HAP-1 (cell line): ENCODE data around the gene MB21D2.
A peak's percentile ranks its signal among the peaks of the same experiment; 100 is the strongest.

Source experiments
- DNase-seq, 2 experiments: peaks; one replicate each; pipeline ENCODE4 v3.0.0-alpha.2; 2016 to 2020; ENCODE audit warnings: low spot score in 2 of 2
- H3K27me3 ChIP-seq: fragments of 250-450 bp; sonication (Bioruptor Pico); 2 replicates; pipeline ENCODE4 v1.5.1; 2020; ENCODE audit warnings: low read depth, mild to moderate bottlenecking, moderate library complexity
- H3K36me3 ChIP-seq: fragments of 250-450 bp; sonication (Bioruptor Pico); replicated peaks from 2 replicates; pipeline ENCODE4 v1.5.1; 2020; ENCODE audit warnings: mild to moderate bottlenecking
- H3K4me1 ChIP-seq: fragments of 250-450 bp; sonication (Bioruptor Pico); 2 replicates; pipeline ENCODE4 v1.5.1; 2020; ENCODE audit warnings: mild to moderate bottlenecking
- H3K4me3 ChIP-seq: fragments of 250-450 bp; sonication (Bioruptor Pico); 2 replicates; pipeline ENCODE4 v1.5.1; 2020; ENCODE audit warnings: mild to moderate bottlenecking, moderate library complexity
- H3K9me3 ChIP-seq: fragments of 250-450 bp; sonication (Bioruptor Pico); 2 replicates; pipeline ENCODE4 v1.5.1; 2020; ENCODE audit warnings: mild to moderate bottlenecking, moderate library complexity
- in situ Hi-C: fragments of 300-500 bp; cut with MboI; formaldehyde crosslinking; loops from 3 replicates; pipeline ENCODE4 v1.14.3; 2020; ENCODE audit warnings: low sequenced_read_pairs, inconsistent platforms, mixed read lengths

MB21D2 gene

GRCh38 chr3:192825657-192826200 is 91.9 kb downstream of the MB21D2 start:
- H3K9me3 ChIP-seq: no peaks in the 10 kb centered on the region
- no peaks in the 10 kb centered on the region; the same call in 1 of the 2 replicates for H3K36me3 ChIP-seq
- no peak for DNase-seq
- H3K4me1 ChIP-seq: peaks cover 5% of the 10 kb centered on the region; the same call in 1 of the 2 replicates
- H3K27me3 ChIP-seq: no peaks in the 10 kb centered on the region
- in situ Hi-C loops: no loop called here
- no peak overlapping the region for H3K4me3 ChIP-seq

- H3K4me1 ChIP-seq: peaks cover 9% of the 10 kb centered on the region
- H3K4me3 ChIP-seq: no peak overlapping the region
- in situ Hi-C loops: no loop called here
- H3K36me3 ChIP-seq: no peaks in the 10 kb centered on the region; the same call in 1 of the 2 replicates
- no peaks in the 10 kb centered on the region for H3K9me3 ChIP-seq
- H3K27me3 ChIP-seq: no peaks in the 10 kb centered on the region
- no peak for DNase-seq
Measured at GRCh38 chr3:192825216-192825615, 92.4 kb downstream of the MB21D2 start.

GRCh38 chr3:192824313-192824712 is 93.3 kb downstream of the MB21D2 start:
- in situ Hi-C loops: no loop called here
- H3K27me3 ChIP-seq: no peaks in the 10 kb centered on the region
- H3K9me3 ChIP-seq: no peaks in the 10 kb centered on the region
- peaks cover 18% of the 10 kb centered on the region for H3K4me1 ChIP-seq
- DNase-seq: no peak
- no peaks in the 10 kb centered on the region; the same call in 1 of the 2 replicates for H3K36me3 ChIP-seq
- H3K4me3 ChIP-seq: no peak overlapping the region

- in situ Hi-C loops: no loop called here
Measured at GRCh38 chr3:192821161-192821560, 96.5 kb downstream of the MB21D2 start.

GRCh38 chr3:192820161-192820560 is 97.5 kb downstream of the MB21D2 start:
- DNase-seq: no peak
- Histone ChIP-seq H3K4me3 (no peak overlapping the region), H3K36me3 (no peaks in the 10 kb centered on the region; the same call in 1 of the 2 replicates), H3K9me3 (no peaks in the 10 kb centered on the region), H3K4me1 (peaks cover 41% of the 10 kb centered on the region), H3K27me3 (no peaks in the 10 kb centered on the region)
- in situ Hi-C loops: no loop called here

More at GRCh38 chr3:192821161-192821560, 96.5 kb downstream of the MB21D2 start:
- H3K9me3 ChIP-seq: no peaks in the 10 kb centered on the region
- no peak for DNase-seq
- H3K36me3 ChIP-seq: no peaks in the 10 kb centered on the region; the same call in 1 of the 2 replicates
- no peaks in the 10 kb centered on the region for H3K27me3 ChIP-seq
- H3K4me1 ChIP-seq: peaks cover 44% of the 10 kb centered on the region
- no peak overlapping the region for H3K4me3 ChIP-seq

GRCh38 chr3:192819001-192819569 is 98.6 kb downstream of the MB21D2 start:
- in situ Hi-C loops: loop anchor here (10.0 kb wide), 3 partner anchors 226 to 646 kb away; no protein-coding TSS in a partner anchor
- H3K4me1 ChIP-seq: peaks cover 41% of the 10 kb centered on the region
- H3K4me3 ChIP-seq: no peak overlapping the region
- peak; percentile 76 to 90 for DNase-seq
- H3K9me3 ChIP-seq: no peaks in the 10 kb centered on the region
- no peaks in the 10 kb centered on the region for H3K36me3 ChIP-seq
- no peaks in the 10 kb centered on the region for H3K27me3 ChIP-seq

- peaks cover 42% of the 10 kb centered on the region for H3K4me1 ChIP-seq
- in situ Hi-C loops: loop anchor here (10.0 kb wide), 3 partner anchors 227 to 647 kb away; no protein-coding TSS in a partner anchor
- no peaks in the 10 kb centered on the region for H3K27me3 ChIP-seq
- no peak overlapping the region for H3K4me3 ChIP-seq
- DNase-seq: no peak
- H3K36me3 ChIP-seq: no peaks in the 10 kb centered on the region
- H3K9me3 ChIP-seq: no peaks in the 10 kb centered on the region
Measured at GRCh38 chr3:192818126-192818525, 99.5 kb downstream of the MB21D2 start.

GRCh38 chr3:192817506-192817905 is 100.2 kb downstream of the MB21D2 start:
- H3K36me3 ChIP-seq: no peaks in the 10 kb centered on the region
- no peak overlapping the region for H3K4me3 ChIP-seq
- in situ Hi-C loops: loop anchor here (10.0 kb wide), 3 partner anchors 227 to 647 kb away; no protein-coding TSS in a partner anchor
- H3K9me3 ChIP-seq: no peaks in the 10 kb centered on the region
- no peak for DNase-seq
- H3K27me3 ChIP-seq: no peaks in the 10 kb centered on the region
- peaks cover 48% of the 10 kb centered on the region for H3K4me1 ChIP-seq

GRCh38 chr3:192817053-192817452 is 100.6 kb downstream of the MB21D2 start:
- no peak overlapping the region for H3K4me3 ChIP-seq
- no peaks in the 10 kb centered on the region for H3K9me3 ChIP-seq
- no peaks in the 10 kb centered on the region for H3K36me3 ChIP-seq
- peak in 1 of 2 experiments; percentile 40 for DNase-seq
- peaks cover 52% of the 10 kb centered on the region for H3K4me1 ChIP-seq
- H3K27me3 ChIP-seq: no peaks in the 10 kb centered on the region
- in situ Hi-C loops: loop anchor here (10.0 kb wide), 3 partner anchors 228 to 648 kb away; no protein-coding TSS in a partner anchor

GRCh38 chr3:192816351-192816750 is 101.3 kb downstream of the MB21D2 start:
- H3K4me1 ChIP-seq: peaks cover 58% of the 10 kb centered on the region
- in situ Hi-C loops: loop anchor here (10.0 kb wide), 3 partner anchors 228 to 648 kb away; no protein-coding TSS in a partner anchor
- DNase-seq: peak; percentile 20 to 71

GRCh38 chr3:192812743-192813383 is 104.8 kb downstream of the MB21D2 start:
- peak; percentile 63 to 67 for DNase-seq
- no peaks in the 10 kb centered on the region for H3K9me3 ChIP-seq
- in situ Hi-C loops: loop anchor here (5.0 to 10.0 kb wide), 4 partner anchors 232 to 759 kb away; no protein-coding TSS in a partner anchor
- H3K27me3 ChIP-seq: no peaks in the 10 kb centered on the region
- peaks cover 34% of the 10 kb centered on the region for H3K4me1 ChIP-seq
- no peaks in the 10 kb centered on the region for H3K36me3 ChIP-seq
- no peak overlapping the region for H3K4me3 ChIP-seq

More at GRCh38 chr3:192816351-192816750, 101.3 kb downstream of the MB21D2 start:
- no peak overlapping the region for H3K4me3 ChIP-seq
- H3K9me3 ChIP-seq: no peaks in the 10 kb centered on the region
- H3K36me3 ChIP-seq: no peaks in the 10 kb centered on the region
- no peaks in the 10 kb centered on the region for H3K27me3 ChIP-seq

GRCh38 chr3:192805711-192806110 is 111.9 kb downstream of the MB21D2 start:
- H3K9me3 ChIP-seq: no peaks in the 10 kb centered on the region
- no peak overlapping the region for H3K4me3 ChIP-seq
- no peaks in the 10 kb centered on the region for H3K27me3 ChIP-seq
- H3K4me1 ChIP-seq: peaks cover 4% of the 10 kb centered on the region
- DNase-seq: no peak
- in situ Hi-C loops: loop anchor here (10.0 kb wide), 1 partner anchor 241 kb away; no protein-coding TSS in a partner anchor
- H3K36me3 ChIP-seq: no peaks in the 10 kb centered on the region

- Histone ChIP-seq H3K27me3 (no peaks in the 10 kb centered on the region), H3K9me3 (no peaks in the 10 kb centered on the region), H3K4me1 (peaks cover 4% of the 10 kb centered on the region), H3K36me3 (no peaks in the 10 kb centered on the region), H3K4me3 (no peak overlapping the region)
- no peak for DNase-seq
- in situ Hi-C loops: loop anchor here (10.0 kb wide), 1 partner anchor 240 kb away; no protein-coding TSS in a partner anchor
Measured at GRCh38 chr3:192804502-192804901, 113.2 kb downstream of the MB21D2 start.
